Spinal cord (tissue), 10 donors: ENCODE data around the gene GINS2. TPM values are rescaled to one million over a fixed set of nuclear protein-coding genes. Genes with fewer than 3 reads are reported as not detected.

Experiments
- DNase-seq, 6 donors: peaks; one replicate each; pipeline versions ENCODE4 v3.0.0 to v3.0.0-alpha.2; 2013 to 2015; ENCODE audit warnings: low spot score in 6 of 6, low read depth in 4 of 6
- H3K27ac ChIP-seq: one replicate; pipeline ENCODE4 v1.5.1; 2013; ENCODE audit warnings: low read depth, low read length, control low read depth
- H3K27me3 ChIP-seq: one replicate; pipeline ENCODE4 v1.6.1; 2013; ENCODE audit warnings: low read length; ENCODE audit not compliant: control insufficient read depth, insufficient read depth
- H3K36me3 ChIP-seq: one replicate; pipeline ENCODE4 v1.6.1; 2013; ENCODE audit warnings: low read length; ENCODE audit not compliant: control insufficient read depth, insufficient read depth
- H3K4me1 ChIP-seq: one replicate; pipeline ENCODE4 v1.6.1; 2013; ENCODE audit warnings: low read length; ENCODE audit not compliant: control insufficient read depth, insufficient read depth
- H3K4me3 ChIP-seq: one replicate; pipeline ENCODE4 v1.5.1; 2013; ENCODE audit warnings: low read depth, low read length, control low read depth
- H3K9me3 ChIP-seq: one replicate; pipeline ENCODE4 v1.6.1; 2013; ENCODE audit warnings: low read length; ENCODE audit not compliant: control insufficient read depth, insufficient read depth
- WGBS: methylation state at CpG from one replicate; pipeline ENCODE4 v1.1.5; 2013; ENCODE audit warnings: missing lambda C conversion rate; ENCODE audit not compliant: insufficient coverage; 5-methylcytosine and 5-hydroxymethylcytosine counted together
- polyA plus RNA-seq, 2 donors: library from polyadenylated mRNA; unstranded; fragments of 120-200 nt; gene quantifications; one replicate each; pipeline ENCODE4 v1.2.1, GENCODE V29; 2013; ENCODE audit not compliant: insufficient read length in 2 of 2
- total RNA-seq, 2 donors: library from RNA; depleted of rRNA in 1 of 2; stranded (reverse); fragments of 120-200 nt in 1 of 2; fragments of >200 nt in 1 of 2; gene quantifications; one replicate each; pipeline versions ENCODE4 v1.2.3 to v1.2.4, GENCODE V29; 2013 to 2014
- donor health status: healthy.

The GINS2 gene
- total and polyA plus RNA-seq, 4 donors = 5.4 to 13.6 (median 10.5) TPM

DNA sequence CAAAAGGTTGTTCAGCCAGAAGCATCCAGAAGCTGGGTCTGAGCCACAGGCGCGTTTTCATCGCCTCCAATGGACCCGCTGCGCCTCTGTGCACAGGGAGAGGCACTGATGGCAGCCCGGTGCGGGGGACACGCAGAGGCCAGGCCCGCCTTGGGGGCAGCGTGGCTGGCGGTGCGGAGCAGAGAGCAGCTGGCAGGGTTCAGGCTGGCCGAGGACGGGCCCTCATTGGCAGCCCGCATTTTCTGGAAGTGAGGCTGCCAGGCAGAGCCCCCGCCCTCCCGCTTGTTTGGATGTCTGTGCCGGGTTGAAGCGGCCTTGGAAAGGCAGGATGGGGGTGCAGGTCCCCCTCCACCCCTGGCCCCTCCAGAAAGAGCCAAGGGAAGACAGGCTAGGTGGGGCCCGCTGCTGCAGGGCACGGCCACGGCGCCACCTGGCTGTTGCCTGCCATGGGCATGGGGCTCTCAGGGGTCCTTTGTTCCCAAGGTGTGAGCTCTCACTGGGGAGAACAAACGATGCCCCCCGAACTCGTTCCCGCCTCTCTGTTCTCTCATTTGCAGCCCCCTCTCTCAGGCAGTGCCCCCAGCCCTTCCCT lies 56.9 kb downstream of the GINS2 start:
- H3K27ac ChIP-seq = no peak overlapping the region
- no peaks in the 10 kb centered on the region for H3K27me3 ChIP-seq
- H3K9me3 ChIP-seq = peaks cover 2% of the 10 kb centered on the region
- peak in 2 of 6 donors; percentile 46 to 56 for DNase-seq
- 54% methylated on average over 22 of the region's 27 CpGs for WGBS
- H3K4me1 ChIP-seq = peaks cover 73% of the 10 kb centered on the region
- H3K4me3 ChIP-seq = no peak overlapping the region
- peaks cover 59% of the 10 kb centered on the region for H3K36me3 ChIP-seq

DNA sequence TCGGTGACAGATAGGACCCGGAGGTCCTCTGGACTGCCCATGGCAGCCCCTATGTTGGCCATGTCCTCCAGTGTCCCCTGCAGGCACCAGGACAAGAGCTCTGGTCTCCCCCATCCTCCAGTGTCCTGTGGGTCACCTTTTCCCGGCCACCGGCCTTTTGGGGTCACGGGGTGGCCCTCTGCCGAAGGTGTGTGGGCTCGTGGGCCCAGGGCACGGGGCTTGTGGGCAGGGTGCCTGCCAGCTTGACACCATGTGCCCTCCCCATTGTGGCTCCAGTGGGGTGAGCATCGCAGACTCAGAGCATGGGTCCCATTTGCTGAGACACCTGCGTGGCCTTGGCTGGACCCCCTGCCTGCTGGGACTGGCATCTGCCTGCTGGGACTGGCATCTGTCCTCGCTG lies 57.5 kb downstream of the GINS2 start:
- H3K4me1 ChIP-seq = peaks cover 73% of the 10 kb centered on the region
- DNase-seq = no peak
- peaks cover 2% of the 10 kb centered on the region for H3K9me3 ChIP-seq
- no peaks in the 10 kb centered on the region for H3K27me3 ChIP-seq
- peaks cover 54% of the 10 kb centered on the region for H3K36me3 ChIP-seq
- 87% methylated on average over 11 of the region's 11 CpGs for WGBS
- H3K27ac ChIP-seq = no peak overlapping the region
- no peak overlapping the region for H3K4me3 ChIP-seq

DNA sequence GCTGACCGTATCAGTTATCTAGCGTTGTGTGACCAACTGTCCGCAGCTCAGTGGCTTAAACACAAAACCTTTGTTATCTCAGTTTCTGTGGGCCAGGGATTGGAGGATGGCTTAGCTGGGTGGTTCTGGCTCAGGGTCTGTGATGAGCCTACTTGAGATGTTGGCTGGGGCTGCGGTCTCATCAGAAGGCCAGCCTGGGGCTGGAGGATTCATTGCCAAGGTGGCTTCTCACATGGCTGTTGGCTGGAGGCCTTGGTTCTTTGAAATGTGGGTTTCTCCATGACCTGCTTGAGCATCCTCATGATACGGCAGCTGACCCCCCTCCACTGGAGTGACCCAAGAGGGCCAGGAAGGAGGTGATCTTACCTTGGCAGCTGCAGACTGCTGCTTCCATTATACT lies 58.9 kb downstream of the GINS2 start:
- H3K4me1 ChIP-seq = peaks cover 73% of the 10 kb centered on the region
- DNase-seq = no peak
- peaks cover 2% of the 10 kb centered on the region for H3K9me3 ChIP-seq
- H3K4me3 ChIP-seq = no peak overlapping the region
- no peaks in the 10 kb centered on the region for H3K27me3 ChIP-seq
- WGBS = 97% methylated on average over 4 of the region's 5 CpGs
- peaks cover 48% of the 10 kb centered on the region for H3K36me3 ChIP-seq
- no peak overlapping the region for H3K27ac ChIP-seq

DNA sequence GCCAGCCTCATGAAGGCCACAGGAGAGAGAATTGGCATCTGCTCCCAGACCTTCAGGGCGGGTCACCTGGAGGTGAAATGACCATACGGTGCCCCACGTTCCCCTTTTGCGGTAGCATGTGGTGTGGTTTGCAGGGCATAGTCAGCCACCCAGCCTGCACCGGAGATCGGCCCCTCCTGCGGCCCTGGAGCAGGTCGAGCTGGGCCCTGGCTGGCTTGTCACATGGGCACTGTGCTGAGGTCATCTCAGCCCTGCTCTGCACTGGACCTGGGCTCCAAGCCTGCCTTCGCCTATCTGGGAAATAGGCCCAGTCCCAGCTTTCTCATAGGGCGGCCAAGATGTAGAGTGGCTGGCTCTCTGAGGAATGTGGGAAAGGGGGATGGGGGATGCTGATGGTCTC lies 59.4 kb downstream of the GINS2 start:
- peaks cover 48% of the 10 kb centered on the region for H3K36me3 ChIP-seq
- H3K9me3 ChIP-seq = peaks cover 2% of the 10 kb centered on the region
- no peak overlapping the region for H3K4me3 ChIP-seq
- WGBS = 97% methylated on average over 10 of the region's 10 CpGs
- H3K27ac ChIP-seq = no peak overlapping the region
- no peak for DNase-seq
- H3K27me3 ChIP-seq = no peaks in the 10 kb centered on the region
- peaks cover 73% of the 10 kb centered on the region for H3K4me1 ChIP-seq

DNA sequence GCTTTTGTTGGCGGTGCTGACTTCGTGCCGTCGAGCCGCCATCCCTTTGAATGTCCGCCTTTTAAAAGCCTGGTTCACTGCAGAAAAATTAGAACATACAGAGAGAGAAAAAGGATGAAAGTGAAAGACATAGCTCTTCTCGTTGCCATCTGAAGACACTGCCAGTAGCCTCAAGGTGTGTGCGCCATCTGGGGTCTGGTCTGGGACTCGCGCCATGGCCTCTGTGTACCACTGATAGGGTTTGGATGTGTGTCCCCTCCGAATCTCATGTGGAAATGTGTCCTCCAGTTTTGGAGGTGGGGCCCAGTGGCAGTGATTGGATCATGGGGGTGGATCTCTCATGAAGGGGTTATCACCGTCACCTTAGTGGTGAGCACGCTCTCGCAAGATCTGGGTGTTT lies 60.1 kb downstream of the GINS2 start:
- peaks cover 73% of the 10 kb centered on the region for H3K4me1 ChIP-seq
- H3K27me3 ChIP-seq = no peaks in the 10 kb centered on the region
- H3K36me3 ChIP-seq = peaks cover 48% of the 10 kb centered on the region
- peaks cover 2% of the 10 kb centered on the region for H3K9me3 ChIP-seq
- H3K4me3 ChIP-seq = no peak overlapping the region
- DNase-seq = peak in 1 of 6 donors; percentile 66
- WGBS = 76% methylated on average over 10 of the region's 14 CpGs
- H3K27ac ChIP-seq = no peak overlapping the region

DNA sequence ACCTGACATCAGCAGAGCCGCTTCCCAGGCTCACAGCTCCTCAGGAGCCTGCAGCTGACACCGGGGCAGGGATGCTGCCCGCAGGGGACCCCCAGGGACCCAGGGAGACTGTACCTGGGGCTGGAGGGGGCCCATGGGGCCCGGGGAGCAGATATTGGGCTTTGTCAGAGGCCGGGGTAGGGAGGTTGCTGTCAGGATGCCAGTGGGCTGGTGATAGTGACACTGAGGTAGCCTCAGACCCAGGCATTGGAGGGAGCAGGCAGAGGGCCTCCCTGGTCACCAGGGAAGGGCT lies 60.5 kb downstream of the GINS2 start:
- Histone ChIP-seq H3K4me1 (peaks cover 73% of the 10 kb centered on the region), H3K36me3 (peaks cover 48% of the 10 kb centered on the region), H3K9me3 (peaks cover 2% of the 10 kb centered on the region), H3K27me3 (no peaks in the 10 kb centered on the region), H3K4me3 (no peak overlapping the region), H3K27ac (no peak overlapping the region)
- WGBS = 73% methylated on average over 5 of the region's 5 CpGs
- no peak for DNase-seq

DNA sequence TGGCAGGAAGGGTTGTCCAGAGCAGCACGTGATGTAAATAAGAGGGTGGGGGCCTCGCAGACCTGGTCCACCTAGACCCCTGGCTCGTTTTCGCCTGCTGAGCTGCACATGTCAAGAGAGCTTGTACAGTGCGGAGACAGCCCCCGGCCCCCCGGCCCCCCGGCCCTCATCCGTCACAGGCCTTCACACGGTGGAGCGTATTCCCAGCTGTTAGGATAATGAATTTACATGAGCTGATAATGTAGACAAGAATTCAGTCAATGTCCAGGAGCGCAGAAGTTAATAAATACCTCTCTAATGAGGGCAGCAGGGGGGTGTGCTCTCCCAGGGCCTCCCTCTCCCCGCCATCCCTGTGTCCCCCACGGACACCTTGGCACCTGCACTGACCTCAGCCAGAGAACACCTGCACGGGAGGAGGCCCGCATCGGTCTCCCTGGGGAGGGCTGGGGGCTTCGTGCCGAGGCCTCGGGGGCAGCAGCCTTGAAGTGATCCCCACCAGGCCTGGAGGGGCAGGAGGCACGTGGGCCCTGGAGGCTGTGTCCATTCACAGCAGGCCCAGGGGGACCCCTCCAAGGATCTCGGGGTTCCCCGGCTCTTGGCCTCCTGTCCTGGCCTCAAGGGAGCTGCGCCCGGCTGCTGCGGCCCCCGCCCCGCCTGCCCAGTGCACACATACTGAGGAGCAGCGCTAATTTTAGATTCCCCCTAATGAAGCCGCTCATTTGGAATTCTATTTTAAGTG lies 61.1 kb downstream of the GINS2 start:
- Histone ChIP-seq H3K36me3 (peaks cover 43% of the 10 kb centered on the region), H3K27ac (no peak overlapping the region), H3K4me3 (no peak overlapping the region), H3K27me3 (no peaks in the 10 kb centered on the region), H3K9me3 (peaks cover 2% of the 10 kb centered on the region), H3K4me1 (peaks cover 73% of the 10 kb centered on the region)
- DNase-seq = peak in 1 of 6 donors; percentile 49
- WGBS = 56% methylated on average over 19 of the region's 30 CpGs

DNA sequence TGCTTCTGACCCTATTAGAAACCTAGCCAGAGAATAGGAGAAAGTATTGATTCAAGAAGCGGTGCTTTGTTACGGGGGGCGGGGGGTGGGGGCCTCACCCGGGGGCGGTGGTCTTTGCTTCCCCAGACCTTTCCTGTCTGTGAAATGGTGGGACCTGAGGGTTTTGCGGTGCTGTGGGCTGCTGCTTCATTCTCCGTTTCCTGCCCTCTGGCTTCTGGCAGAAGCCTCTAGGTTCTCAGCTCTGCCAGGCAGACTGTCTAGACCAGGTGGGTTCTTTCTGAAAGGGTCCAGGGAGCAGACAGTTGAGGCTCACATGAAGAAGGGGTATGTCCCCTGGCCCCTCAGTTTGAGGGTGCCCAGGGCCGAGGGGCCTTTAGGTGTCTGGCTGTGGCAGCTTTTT lies 61.7 kb downstream of the GINS2 start:
- H3K9me3 ChIP-seq = peaks cover 2% of the 10 kb centered on the region
- H3K4me3 ChIP-seq = no peak overlapping the region
- DNase-seq = no peak
- no peak overlapping the region for H3K27ac ChIP-seq
- H3K4me1 ChIP-seq = peaks cover 68% of the 10 kb centered on the region
- no peaks in the 10 kb centered on the region for H3K27me3 ChIP-seq
- peaks cover 41% of the 10 kb centered on the region for H3K36me3 ChIP-seq
- 42% methylated on average over 3 of the region's 8 CpGs for WGBS
